Breast epithelium (tissue), 3 donors: ENCODE data around the gene COG8.

Source experiments
- POLR2AphosphoS5 ChIP-seq, 3 donors: sonication (generic); formaldehyde crosslinking; IDR thresholded peaks; one replicate each; pipeline ENCODE4 v1.6.1; 2017; ENCODE audit warnings: antibody characterized with exemption in 3 of 3
- TF ChIP-seq, protein P1 (sequence below), 3 donors: fragments of 450-650 bp; IDR thresholded peaks; one replicate each; pipeline ENCODE4 v1.5.1; 2016 to 2017; ENCODE audit warnings: antibody characterized with exemption in 3 of 3, mild to moderate bottlenecking in 3 of 3, moderate library complexity in 3 of 3

DNA sequence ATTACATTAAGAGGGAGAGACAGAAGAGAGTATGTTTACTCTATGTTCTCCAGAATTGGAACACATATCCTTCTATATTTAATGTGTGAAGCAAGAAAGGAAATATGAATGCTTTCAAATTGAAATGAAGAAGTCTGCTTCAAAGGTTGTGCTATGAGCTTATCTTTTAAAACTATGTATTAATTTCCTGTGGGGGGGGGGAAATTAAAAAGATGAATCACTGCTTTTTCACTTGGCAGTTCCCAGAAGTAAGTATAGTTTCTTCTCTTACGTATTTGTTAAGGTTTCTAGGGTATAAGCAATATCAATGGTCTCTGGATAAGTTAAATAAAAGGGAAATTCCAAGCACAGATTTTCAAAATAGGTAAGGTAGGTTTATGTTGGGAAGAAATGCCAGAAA, 39.4 kb upstream of the COG8 start:
- TF ChIP-seq, protein P1, sequence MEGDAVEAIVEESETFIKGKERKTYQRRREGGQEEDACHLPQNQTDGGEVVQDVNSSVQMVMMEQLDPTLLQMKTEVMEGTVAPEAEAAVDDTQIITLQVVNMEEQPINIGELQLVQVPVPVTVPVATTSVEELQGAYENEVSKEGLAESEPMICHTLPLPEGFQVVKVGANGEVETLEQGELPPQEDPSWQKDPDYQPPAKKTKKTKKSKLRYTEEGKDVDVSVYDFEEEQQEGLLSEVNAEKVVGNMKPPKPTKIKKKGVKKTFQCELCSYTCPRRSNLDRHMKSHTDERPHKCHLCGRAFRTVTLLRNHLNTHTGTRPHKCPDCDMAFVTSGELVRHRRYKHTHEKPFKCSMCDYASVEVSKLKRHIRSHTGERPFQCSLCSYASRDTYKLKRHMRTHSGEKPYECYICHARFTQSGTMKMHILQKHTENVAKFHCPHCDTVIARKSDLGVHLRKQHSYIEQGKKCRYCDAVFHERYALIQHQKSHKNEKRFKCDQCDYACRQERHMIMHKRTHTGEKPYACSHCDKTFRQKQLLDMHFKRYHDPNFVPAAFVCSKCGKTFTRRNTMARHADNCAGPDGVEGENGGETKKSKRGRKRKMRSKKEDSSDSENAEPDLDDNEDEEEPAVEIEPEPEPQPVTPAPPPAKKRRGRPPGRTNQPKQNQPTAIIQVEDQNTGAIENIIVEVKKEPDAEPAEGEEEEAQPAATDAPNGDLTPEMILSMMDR (IDR thresholded peaks at IDR 0.05): no peak
- TF ChIP-seq POLR2AphosphoS5 (IDR thresholded peaks at IDR 0.05): no peak
